GM19438 (cell line): Measurements from ENCODE around the gene KLHL29.

ENCODE experiments used
- ATAC-seq: cut with Tn5 transposase; IDR thresholded peaks from one replicate; pipeline ENCODE4 v1.9.1; 2021; ENCODE audit warnings: low read depth; ENCODE audit not compliant: unreplicated experiment

The KLHL29 gene

GRCh38 chr2:23686405-23687029 lies 301.5 kb downstream of the KLHL29 start:
- no peak for ATAC-seq

DNA sequence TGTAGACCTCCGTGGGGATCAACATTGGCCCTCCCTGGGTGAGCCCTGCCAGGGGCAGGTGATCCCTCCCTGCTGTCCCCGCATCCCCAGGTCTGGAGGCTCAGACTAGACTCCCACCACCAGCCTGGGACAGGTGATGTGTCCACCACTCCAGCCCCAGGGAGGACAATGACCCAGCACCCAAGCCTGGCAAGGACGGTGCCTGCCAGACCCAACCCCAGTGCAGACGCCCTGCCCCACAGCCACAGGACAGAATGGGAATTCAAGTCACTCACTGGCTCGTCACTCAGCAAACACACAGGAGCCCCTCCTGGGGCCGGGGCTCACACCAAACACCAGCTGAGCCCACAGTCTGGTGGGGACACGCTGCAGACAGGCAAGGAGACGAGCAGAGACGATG lies 302.2 kb downstream of the KLHL29 start:
- no peak for ATAC-seq

- no peak for ATAC-seq
These were observed 302.7 kb downstream of the KLHL29 start for GRCh38 chr2:23687713-23688112.

- no peak for ATAC-seq
These were observed 303.6 kb downstream of the KLHL29 start for GRCh38 chr2:23688486-23689130.

DNA sequence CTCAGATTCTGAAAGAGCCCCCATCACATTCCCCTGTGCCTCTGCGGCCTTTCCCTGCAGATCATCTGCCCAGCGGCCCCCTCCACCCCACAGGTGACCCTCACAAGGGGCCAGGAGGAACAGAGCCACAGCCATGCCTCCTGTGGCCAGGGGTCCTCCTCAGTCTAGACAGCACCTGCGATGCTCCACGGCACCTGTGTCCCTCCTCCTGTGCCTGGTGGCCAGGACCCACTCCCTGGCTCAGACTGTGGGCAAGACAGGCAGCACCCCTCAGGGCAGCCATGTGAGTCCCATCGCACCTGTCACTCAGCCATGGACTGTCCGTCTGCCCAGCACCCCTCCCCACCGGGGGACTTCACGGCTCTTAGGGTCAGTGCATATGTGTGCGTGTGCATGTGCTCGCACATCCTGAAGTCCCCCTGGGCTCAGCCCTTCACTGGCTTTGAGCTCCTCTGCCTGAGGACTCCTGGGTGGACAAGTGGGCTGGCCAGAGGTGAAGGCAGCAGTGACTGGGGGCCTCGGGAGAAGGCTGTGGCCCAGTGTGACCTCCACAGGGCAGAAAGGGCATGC lies 304.2 kb downstream of the KLHL29 start:
- no peak for ATAC-seq

DNA sequence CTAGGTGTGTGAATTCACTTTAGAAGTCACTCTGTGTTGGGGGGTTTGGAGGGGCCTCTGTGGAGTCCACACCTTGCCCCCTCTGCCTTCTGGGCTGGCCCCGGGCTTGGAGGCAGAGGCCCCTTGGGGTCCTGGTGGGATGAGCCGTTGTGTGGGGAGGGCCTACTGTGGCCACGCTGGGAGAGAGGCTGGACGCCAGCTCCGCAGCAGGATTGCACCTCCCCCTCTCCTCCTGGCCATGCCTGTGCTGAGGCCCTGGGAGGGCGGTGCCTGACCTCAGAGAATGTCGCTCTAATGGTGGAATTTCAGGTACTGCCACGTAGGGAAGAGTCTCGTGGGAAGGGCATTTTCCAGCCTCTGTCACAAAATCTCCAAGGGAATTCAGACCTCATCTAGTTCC lies 304.9 kb downstream of the KLHL29 start:
- no peak for ATAC-seq

- ATAC-seq = no peak
These were observed 305.6 kb downstream of the KLHL29 start for GRCh38 chr2:23690421-23691105.

DNA sequence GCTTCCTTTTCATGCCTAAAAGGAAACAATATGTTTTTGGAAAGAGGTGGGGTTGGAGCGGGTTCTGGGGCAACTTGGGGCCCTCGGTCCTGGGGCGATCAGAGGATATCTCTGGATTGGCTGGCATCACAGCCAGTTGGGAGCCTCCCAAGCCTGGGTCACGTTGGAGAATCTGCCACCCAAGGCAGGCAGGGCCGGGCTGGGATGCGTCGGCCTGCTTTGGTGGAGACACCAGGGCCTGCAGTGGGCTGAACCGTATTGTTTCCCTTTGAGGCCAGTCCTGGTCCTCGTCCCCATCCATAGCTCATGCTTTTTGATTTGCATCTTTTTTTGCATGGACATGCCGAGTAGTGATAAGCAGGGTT lies 306.1 kb downstream of the KLHL29 start:
- no peak for ATAC-seq

DNA sequence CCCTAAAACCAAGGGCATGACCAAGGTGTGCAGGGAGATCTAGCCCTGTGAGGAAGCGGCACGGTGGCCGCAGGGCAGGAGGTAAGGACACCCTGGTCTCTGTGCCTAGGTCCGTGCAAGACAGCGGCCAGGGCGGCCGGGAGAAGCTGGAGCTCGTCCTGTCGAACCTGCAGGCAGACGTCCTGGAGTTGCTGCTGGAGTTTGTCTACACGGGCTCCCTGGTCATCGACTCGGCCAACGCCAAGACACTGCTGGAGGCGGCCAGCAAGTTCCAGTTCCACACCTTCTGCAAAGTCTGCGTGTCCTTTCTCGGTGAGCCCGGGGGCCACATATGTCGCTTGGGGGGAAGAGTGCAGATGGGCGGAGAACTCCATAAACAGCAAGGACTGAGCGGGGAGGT lies 306.6 kb downstream of the KLHL29 start:
- no peak for ATAC-seq

GRCh38 chr2:23692263-23692662 lies 307.3 kb downstream of the KLHL29 start:
- ATAC-seq = no peak

DNA sequence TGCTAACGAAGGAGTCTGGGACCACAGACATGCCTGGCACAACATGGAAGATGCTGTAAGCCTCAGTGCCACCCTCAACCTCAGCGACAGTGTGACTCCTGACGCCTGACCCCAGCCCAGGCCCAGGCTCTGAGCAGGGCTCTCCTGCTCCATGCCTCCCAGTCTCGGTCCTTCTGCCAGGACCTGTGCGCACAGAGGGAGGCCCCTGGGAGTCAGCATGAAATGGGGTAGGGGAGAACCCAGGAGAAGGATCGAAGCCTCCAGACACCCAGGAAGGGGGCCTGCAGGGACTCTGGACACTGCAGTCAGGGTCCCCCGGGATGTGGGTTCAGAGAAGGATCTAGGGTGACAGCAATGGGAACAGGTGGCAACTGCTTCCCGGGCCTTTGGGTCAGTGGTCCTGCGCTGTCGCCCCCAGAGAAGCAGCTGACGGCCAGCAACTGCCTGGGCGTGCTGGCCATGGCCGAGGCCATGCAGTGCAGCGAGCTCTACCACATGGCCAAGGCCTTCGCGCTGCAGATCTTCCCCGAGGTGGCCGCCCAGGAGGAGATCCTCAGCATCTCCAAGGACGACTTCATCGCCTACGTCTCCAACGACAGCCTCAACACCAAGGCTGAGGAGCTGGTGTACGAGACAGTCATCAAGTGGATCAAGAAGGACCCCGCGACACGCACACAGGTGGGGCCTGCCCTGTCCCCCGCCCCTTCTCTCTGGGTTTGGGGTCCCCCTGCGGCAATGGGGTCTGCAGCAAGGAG lies 308.0 kb downstream of the KLHL29 start:
- no peak for ATAC-seq

- no peak for ATAC-seq
These were observed 308.6 kb downstream of the KLHL29 start for GRCh38 chr2:23693606-23693951.

GRCh38 chr2:23694058-23695045 lies 309.4 kb downstream of the KLHL29 start:
- no peak for ATAC-seq

GRCh38 chr2:23695214-23695889 lies 310.4 kb downstream of the KLHL29 start:
- ATAC-seq = no peak

DNA sequence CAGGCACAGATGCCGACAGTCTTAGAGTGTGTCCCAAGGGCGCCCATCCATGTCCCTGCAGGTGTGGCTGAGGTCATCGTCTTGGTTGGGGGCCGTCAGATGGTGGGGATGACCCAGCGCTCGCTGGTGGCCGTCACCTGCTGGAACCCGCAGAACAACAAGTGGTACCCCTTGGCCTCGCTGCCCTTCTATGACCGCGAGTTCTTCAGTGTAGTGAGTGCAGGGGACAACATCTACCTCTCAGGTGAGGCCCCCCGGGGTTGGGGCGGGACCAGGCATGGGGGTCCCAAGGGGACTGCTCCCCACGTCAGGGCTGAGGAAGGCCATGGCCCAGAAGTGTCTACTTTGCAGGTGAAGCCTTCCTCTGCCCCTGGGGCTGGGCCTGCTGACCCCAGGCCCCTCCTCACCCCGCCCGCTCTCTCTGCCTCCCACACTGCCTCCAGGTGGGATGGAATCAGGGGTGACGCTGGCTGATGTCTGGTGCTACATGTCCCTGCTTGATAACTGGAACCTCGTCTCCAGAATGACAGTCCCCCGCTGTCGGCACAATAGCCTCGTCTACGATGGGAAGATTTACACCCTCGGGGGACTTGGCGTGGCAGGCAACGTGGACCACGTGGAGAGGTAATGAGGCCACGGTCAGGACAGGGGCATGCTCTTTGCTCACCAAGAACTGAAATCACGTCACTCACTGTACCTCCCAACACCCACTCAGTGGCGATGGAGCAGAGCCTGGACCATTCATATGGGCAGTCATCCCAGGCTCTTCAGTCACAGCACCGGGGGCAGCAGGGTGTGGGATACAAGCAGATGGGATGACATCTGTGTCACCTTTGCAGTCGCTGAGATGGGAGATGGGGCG lies 311.1 kb downstream of the KLHL29 start:
- no peak for ATAC-seq

- no peak for ATAC-seq
These were observed 311.7 kb downstream of the KLHL29 start for GRCh38 chr2:23696752-23697045.

GRCh38 chr2:23697256-23698075 lies 312.5 kb downstream of the KLHL29 start:
- ATAC-seq = no peak
